Esophagus squamous epithelium (tissue), 4 donors: ENCODE measurements around the gene COMMD9.

ENCODE experiments used
- CTCF ChIP-seq, 6 experiments: fragments of 450-650 bp in 4 of 6; fragments of 200-600 bp in 2 of 6; sonication (generic) in 2 of 6; IDR thresholded peaks; one replicate each; pipeline ENCODE4 v1.5.1; 2016 to 2019; ENCODE audit warnings: antibody characterized with exemption in 6 of 6, mild to moderate bottlenecking in 4 of 6, moderate library complexity in 4 of 6
- POLR2A ChIP-seq, 4 donors: fragments of 450-650 bp; IDR thresholded peaks; one replicate each; pipeline ENCODE4 v1.6.1; 2017; ENCODE audit warnings: antibody characterized with exemption in 4 of 4, mild to moderate bottlenecking in 4 of 4, moderate library complexity in 3 of 4

DNA sequence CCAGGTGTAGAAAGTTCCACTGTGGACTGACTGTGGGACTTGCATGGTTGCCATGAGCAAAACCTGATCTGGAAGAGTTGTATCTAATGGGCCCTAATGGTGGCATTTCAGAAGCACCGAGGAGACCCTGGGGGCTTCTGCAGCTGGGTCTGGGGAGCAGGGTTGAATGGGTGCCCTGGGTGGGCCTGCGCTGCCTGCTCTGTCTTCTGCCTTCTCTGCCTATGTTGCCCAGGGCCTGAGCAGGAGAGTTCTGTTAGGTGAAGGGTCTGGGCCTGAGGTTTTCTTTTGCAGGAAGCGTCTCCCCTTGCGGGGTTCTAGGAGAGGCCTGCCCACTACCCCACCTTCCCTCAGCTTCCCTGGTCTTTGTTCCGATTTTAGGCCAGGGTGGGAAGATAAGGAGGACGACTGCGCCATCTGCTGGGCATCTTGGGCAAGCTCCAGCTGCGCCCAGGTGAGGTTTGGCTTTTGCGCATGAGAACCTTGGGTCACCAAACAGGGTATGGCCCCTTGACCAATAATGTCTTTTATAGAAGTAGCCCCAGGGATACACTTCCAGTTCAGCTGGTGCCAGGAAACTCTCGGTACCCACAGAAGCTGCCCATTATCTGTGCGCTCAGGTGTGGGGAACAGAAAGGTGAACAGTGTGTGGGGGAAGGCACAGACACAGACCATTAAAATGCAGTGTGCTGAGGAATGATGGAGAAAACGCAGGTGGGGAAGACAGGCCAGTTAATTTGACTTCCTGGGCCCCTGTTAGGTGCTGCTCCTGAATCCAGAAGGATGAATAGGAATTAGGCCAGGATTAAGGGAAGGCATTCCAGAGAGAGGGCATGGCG is 23.2 kb downstream of the COMMD9 start:
- TF ChIP-seq CTCF (IDR thresholded peaks at IDR 0.05) (peak; percentile 40 to 89 (median 78)), POLR2A (IDR thresholded peaks at IDR 0.05) (no peak)
